SK-N-SH (cell line): ENCODE measurements around the gene OS9. TPM values are rescaled to one million over a fixed set of nuclear protein-coding genes. Genes with fewer than 3 reads are reported as not detected.
"Not testable (repeated sequence)": the region's sequence is repeated elsewhere in the genome, so short reads cannot be mapped to it uniquely, and the experiment has no call there.

Source experiments
- CTCF ChIA-PET: fragments of 300-600, 350-600 bp; formaldehyde crosslinking; extraction: SDS; loops from one replicate; lab custom pipeline; 2021; lab: Yijun Ruan, JAX
- POLR2A ChIA-PET: fragments of 350-600 bp; sonication (Branson Sonifier 250); formaldehyde crosslinking; extraction: SDS; loops from one replicate; lab custom pipeline; 2020; ENCODE audit warnings: antibody characterized with exemption, inconsistent platforms; lab: Yijun Ruan, JAX
- DNase-seq: peaks from one replicate; pipeline ENCODE4 v3.0.0; 2012
- H2AFZ ChIP-seq: fragments of 200-600 bp; sonication (generic); 2 replicates; pipeline ENCODE4 v1.8.1; 2016; ENCODE audit warnings: antibody characterized with exemption, mild to moderate bottlenecking, low read depth
- H3F3A ChIP-seq: fragments of 200-600 bp; sonication (generic); replicated peaks from 2 replicates; pipeline ENCODE3; 2016; ENCODE audit warnings: antibody characterized with exemption, mild to moderate bottlenecking; ENCODE audit not compliant: insufficient read depth
- H3K27ac ChIP-seq, 2 experiments: fragments of 200-500 bp in 1 of 2; fragments of 200-600 bp in 1 of 2; sonication (Bioruptor generic) in 1 of 2; sonication (generic), shearing (Covaris generic) in 1 of 2; 2 replicates each; pipeline versions ENCODE4 v1.5.1 to v1.6.1; 2014 to 2016; ENCODE audit warnings: low read depth in 2 of 2, inconsistent platforms in 1 of 2, low read length in 1 of 2, mild to moderate bottlenecking in 1 of 2, mixed read lengths in 1 of 2
- H3K27me3 ChIP-seq: fragments of 200-600 bp; sonication (generic), shearing (Covaris generic); 2 replicates; pipeline ENCODE4 v1.6.1; 2016; ENCODE audit warnings: mixed run types; ENCODE audit not compliant: insufficient read depth
- H3K36me3 ChIP-seq, 2 experiments: fragments of 200-500 bp in 1 of 2; fragments of 200-600 bp in 1 of 2; sonication (Bioruptor generic) in 1 of 2; sonication (generic) in 1 of 2; replicated peaks in 1 of 2; 2 replicates each; pipeline versions ENCODE3 to v1.5.1; 2014 to 2016; ENCODE audit warnings: low read length in 1 of 2, mild to moderate bottlenecking in 1 of 2; ENCODE audit not compliant: insufficient read depth in 2 of 2, control insufficient read depth in 1 of 2
- H3K4me1 ChIP-seq, 2 experiments: fragments of 200-500 bp in 1 of 2; fragments of 200-600 bp in 1 of 2; sonication (Bioruptor generic) in 1 of 2; sonication (generic), shearing (Covaris generic) in 1 of 2; 2 replicates each; pipeline versions ENCODE4 v1.5.1 to v1.6.1; 2014 to 2016; ENCODE audit warnings: low read depth in 1 of 2, low read length in 1 of 2, mixed run types in 1 of 2; ENCODE audit not compliant: insufficient read depth in 2 of 2, control insufficient read depth in 1 of 2
- H3K4me2 ChIP-seq: fragments of 200-600 bp; sonication (generic), shearing (Covaris generic); 2 replicates; pipeline ENCODE4 v1.6.1; 2017; ENCODE audit warnings: mixed run types
- H3K4me3 ChIP-seq, 2 experiments: fragments of 200-500 bp in 1 of 2; fragments of 200-600 bp in 1 of 2; sonication (Bioruptor generic) in 1 of 2; sonication (generic), shearing (Covaris generic) in 1 of 2; 2 replicates each; pipeline versions ENCODE4 v1.5.1 to v1.8.1; 2014 to 2016; ENCODE audit warnings: low read depth in 2 of 2, inconsistent platforms in 1 of 2, low read length in 1 of 2, mild to moderate bottlenecking in 1 of 2, mixed read lengths in 1 of 2, moderate library complexity in 1 of 2
- H3K79me2 ChIP-seq: fragments of 200-600 bp; sonication (generic); 2 replicates; pipeline ENCODE4 v1.8.1; 2017; ENCODE audit warnings: mild to moderate bottlenecking; ENCODE audit not compliant: insufficient read depth
- H3K9ac ChIP-seq: fragments of 200-600 bp; sonication (generic); 2 replicates; pipeline ENCODE4 v1.6.1; 2017; ENCODE audit warnings: mixed run types
- H3K9me2 ChIP-seq: fragments of 200-600 bp; sonication (generic); 2 replicates; pipeline ENCODE4 v1.6.1; 2017; ENCODE audit warnings: mixed run types
- H3K9me3 ChIP-seq: fragments of 200-600 bp; sonication (generic); 2 replicates; pipeline ENCODE4 v1.6.1; 2017; ENCODE audit warnings: mixed run types, mild to moderate bottlenecking, moderate library complexity
- H4K20me1 ChIP-seq: fragments of 200-600 bp; sonication (generic); 2 replicates; pipeline ENCODE4 v1.6.1; 2017; ENCODE audit warnings: mild to moderate bottlenecking, mixed run types; ENCODE audit not compliant: insufficient read depth
- CTCF ChIP-seq: fragments of 200-600 bp; sonication (generic); IDR thresholded peaks from 2 replicates; pipeline ENCODE4 v1.6.1; 2017; ENCODE audit warnings: antibody characterized with exemption, mild to moderate bottlenecking, moderate library complexity
- ELF1 ChIP-seq: IDR thresholded peaks from 2 replicates; pipeline ENCODE4 v1.4.0; 2012
- FOXJ3 ChIP-seq: sonication (generic); formaldehyde crosslinking; IDR thresholded peaks from 2 replicates; pipeline ENCODE4 v1.5.1; 2020; ENCODE audit warnings: mild to moderate bottlenecking, missing genetic modification reagents
- MAX ChIP-seq: IDR thresholded peaks from 2 replicates; pipeline ENCODE4 v1.4.0; 2012; ENCODE audit warnings: low read depth
- MXI1 ChIP-seq: IDR thresholded peaks from 2 replicates; pipeline ENCODE4 v1.6.1; 2012; ENCODE audit warnings: mild to moderate bottlenecking, low read depth, low read length, improper control_type of control experiment
- PBX3 ChIP-seq: IDR thresholded peaks from 2 replicates; pipeline ENCODE4; 2012
- RFX5 ChIP-seq: IDR thresholded peaks from 2 replicates; pipeline ENCODE4 v1.6.1; 2012; ENCODE audit warnings: mild to moderate bottlenecking, improper control_type of control experiment, low read length
- YY1 ChIP-seq: IDR thresholded peaks from 2 replicates; pipeline ENCODE4 v1.4.0; 2012; ENCODE audit warnings: low read depth, mild to moderate bottlenecking
- WGBS: methylation state at CpG from one replicate; pipeline ENCODE4 v1.1.6; 2017; ENCODE audit warnings: low lambda C conversion rate; 5-methylcytosine and 5-hydroxymethylcytosine counted together
- polyA plus RNA-seq, 3 experiments: library from polyadenylated mRNA; depleted of rRNA; stranded (reverse); fragments of >200 nt; gene quantifications; 2 replicates each; pipeline ENCODE4 v1.2.3, GENCODE V29; 2012

Gene OS9
- polyA plus RNA-seq, 1 of the 3 experiments (the other 2 are of a cell fraction) = 280 TPM

GRCh38 chr12:57693659-57694458 lies at the start of gene OS9 (continued):
- TF ChIP-seq PBX3 (peak; percentile 94), RFX5 (peak; percentile 89), MXI1 (peak; percentile 88), MAX (peak; percentile 47), YY1 (peak; percentile 94), FOXJ3 (CRISPR knock-in tag) (no peak), CTCF (peak; percentile 71), ELF1 (peak; percentile 98)

DNA sequence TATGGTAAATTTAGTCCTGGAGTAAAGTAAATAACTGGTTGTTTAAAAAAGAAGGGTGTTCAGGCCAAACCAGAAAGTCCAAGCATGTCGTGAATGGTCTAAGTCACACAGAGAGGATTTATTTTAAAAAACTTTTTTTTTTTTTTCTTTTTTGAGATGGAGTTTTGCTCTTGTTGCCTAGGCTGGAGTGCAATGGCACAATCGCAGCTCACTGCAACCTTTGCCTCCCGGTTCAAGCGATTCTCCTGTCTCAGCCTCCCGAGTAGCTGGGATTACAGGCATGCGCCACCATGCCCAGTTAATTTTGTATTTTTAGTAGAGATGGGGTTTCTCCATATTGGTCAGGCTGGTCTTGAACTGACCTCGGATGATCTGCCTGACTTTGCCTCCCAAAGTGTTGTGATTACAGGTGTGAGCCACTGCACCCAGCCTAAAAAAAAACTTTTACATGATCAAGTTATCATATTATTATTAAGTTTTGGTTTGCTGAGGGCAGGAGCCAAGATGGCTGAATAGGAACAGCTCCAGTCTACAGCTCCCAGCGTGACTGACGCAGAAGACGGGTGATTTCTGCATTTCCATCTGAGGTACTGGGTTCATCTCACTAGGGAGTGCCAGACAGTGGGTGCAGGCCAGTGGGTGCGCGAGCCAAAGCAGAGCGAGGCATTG lies 47.8 kb upstream of the OS9 start:
- H3K4me3 ChIP-seq, H3K27me3 ChIP-seq, H3K27ac ChIP-seq, H3K4me1 ChIP-seq, DNase-seq, H3K4me2 ChIP-seq, H3K9me3 ChIP-seq, POLR2A ChIA-PET, H3K36me3 ChIP-seq, H3K79me2 ChIP-seq, H2AFZ ChIP-seq, H4K20me1 ChIP-seq, H3K9ac ChIP-seq, H3F3A ChIP-seq, H3K9me2 ChIP-seq: not testable (repeated sequence)
- CTCF ChIA-PET = interaction anchor here (0.8 to 1.2 kb wide), 2 partner anchors 13 to 471 kb away, joined by 3 to 4 read pairs; partner anchors contain the start of gene B4GALNT1
- 18% methylated on average over 10 of the region's 13 CpGs for WGBS

DNA sequence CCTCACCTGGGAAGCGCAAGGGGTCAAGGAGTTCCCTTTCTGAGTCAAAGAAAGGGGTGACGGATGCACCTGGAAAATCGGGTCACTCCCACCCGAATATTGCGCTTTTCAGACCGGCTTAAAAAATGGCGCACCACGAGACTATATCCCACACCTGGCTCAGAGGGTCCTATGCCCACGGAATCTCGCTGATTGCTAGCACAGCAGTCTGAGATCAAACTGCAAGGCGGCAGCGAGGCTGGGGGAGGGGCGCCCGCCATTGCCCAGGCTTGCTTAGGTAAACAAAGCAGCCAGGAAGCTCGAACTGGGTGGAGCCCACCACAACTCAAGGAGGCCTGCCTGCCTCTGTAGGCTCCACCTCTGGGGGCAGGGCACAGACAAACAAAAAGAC lies 47.3 kb upstream of the OS9 start:
- H3K36me3 ChIP-seq, H3K9ac ChIP-seq, H3K9me2 ChIP-seq, H4K20me1 ChIP-seq, H3K4me3 ChIP-seq, H3F3A ChIP-seq, H3K9me3 ChIP-seq, H3K4me1 ChIP-seq, H3K27ac ChIP-seq, H3K79me2 ChIP-seq, DNase-seq, H3K27me3 ChIP-seq, H3K4me2 ChIP-seq, H2AFZ ChIP-seq, POLR2A ChIA-PET: not testable (repeated sequence)
- CTCF ChIA-PET = interaction anchor here (1.2 kb wide), 1 partner anchor 14 kb away, joined by 4 read pairs; the partner anchor contains the start of gene B4GALNT1
- WGBS = 93% methylated on average over 3 of the region's 15 CpGs
